RWPE2 (cell line): ENCODE data around the gene EFCC1.

ENCODE experiments used
- ATAC-seq: fragments of 200-7000 bp; cut with Tn5 transposase; 3 replicates; pipeline ENCODE4 v1.9.1; 2021; ENCODE audit warnings: low read depth
- DNase-seq: peaks from one replicate; pipeline ENCODE4 v3.0.0-alpha.2; 2020; ENCODE audit warnings: low spot score
- H3K27ac ChIP-seq: fragments of 450-650 bp; 2 replicates; pipeline ENCODE4 v1.5.1; 2017; ENCODE audit warnings: mild to moderate bottlenecking; ENCODE audit not compliant: poor library complexity, severe bottlenecking
- H3K27me3 ChIP-seq: fragments of 250-450 bp; sonication (Bioruptor Pico); 2 replicates; pipeline ENCODE4 v1.5.1; 2021; ENCODE audit warnings: mild to moderate bottlenecking, moderate library complexity; ENCODE audit not compliant: insufficient read depth, poor library complexity, severe bottlenecking
- H3K36me3 ChIP-seq: fragments of 250-450 bp; sonication (Bioruptor Pico); 2 replicates; pipeline ENCODE4 v1.5.1; 2020; ENCODE audit warnings: low read depth, mild to moderate bottlenecking, moderate library complexity
- H3K4me1 ChIP-seq: fragments of 250-450 bp; sonication (Bioruptor Pico); 2 replicates; pipeline ENCODE4 v1.5.1; 2021; ENCODE audit warnings: mild to moderate bottlenecking, moderate library complexity; ENCODE audit not compliant: insufficient read depth, poor library complexity, severe bottlenecking
- H3K4me3 ChIP-seq: fragments of 250-450 bp; sonication (Bioruptor Pico); 2 replicates; pipeline ENCODE4 v1.5.1; 2021; ENCODE audit warnings: mild to moderate bottlenecking, moderate library complexity; ENCODE audit not compliant: severe bottlenecking
- H3K9me3 ChIP-seq: fragments of 250-450 bp; sonication (Bioruptor Pico); 2 replicates; pipeline ENCODE4 v1.5.1; 2021; ENCODE audit warnings: mild to moderate bottlenecking, moderate library complexity; ENCODE audit not compliant: severe bottlenecking
- TF ChIP-seq, protein P1 (sequence below): fragments of 450-650 bp; IDR thresholded peaks from one replicate; pipeline ENCODE4 v1.5.1; 2017; ENCODE audit warnings: mild to moderate bottlenecking, moderate library complexity; ENCODE audit not compliant: poor library complexity, severe bottlenecking

EFCC1 gene

DNA sequence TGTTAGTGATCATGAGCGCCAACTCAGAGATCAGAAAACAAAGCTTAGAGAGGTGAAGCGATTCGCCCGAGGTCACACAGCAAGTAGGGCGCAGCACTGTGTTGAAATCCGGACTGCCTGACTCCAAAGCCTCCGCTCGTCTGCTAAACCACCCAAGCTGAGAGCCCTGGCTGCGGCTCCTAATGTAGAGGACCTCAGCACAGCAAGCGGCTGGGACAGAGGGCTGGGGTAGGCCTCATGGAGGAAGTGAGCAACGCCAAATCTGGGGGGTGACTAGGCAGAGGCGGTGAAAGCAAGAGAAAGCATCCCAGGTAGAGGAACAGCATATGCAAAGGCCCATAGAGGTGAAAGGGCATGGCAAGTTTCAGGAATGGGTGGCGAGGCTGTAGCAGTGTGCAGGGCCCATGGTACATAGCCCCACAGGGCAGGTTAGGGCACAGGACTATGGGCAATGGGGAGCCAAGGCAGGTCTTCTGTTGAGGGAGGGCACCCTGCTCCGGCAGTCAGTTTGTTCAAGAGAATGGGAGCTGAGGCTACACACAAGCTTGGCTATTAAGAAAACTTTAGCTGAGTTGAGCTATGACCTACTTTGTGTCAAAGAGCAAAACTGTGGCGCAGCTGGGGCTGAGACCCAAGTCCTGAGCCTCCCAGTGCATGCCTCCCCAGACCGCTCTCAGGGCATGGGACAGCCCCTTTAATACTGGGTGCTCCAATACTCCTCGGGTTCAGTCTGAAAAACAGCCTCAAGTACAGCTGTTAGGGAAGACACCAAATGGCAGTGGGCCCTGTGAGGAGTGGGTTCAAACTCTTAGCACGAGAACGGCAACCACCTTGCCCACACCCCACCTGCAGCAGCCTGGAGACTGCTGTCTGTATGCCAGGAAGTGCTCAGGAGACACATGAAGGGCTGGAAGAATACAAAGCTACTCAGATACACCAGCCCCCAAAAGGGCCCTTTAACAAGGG, 6.2 kb upstream of the EFCC1 start:
- peaks cover 16% of the 10 kb centered on the region for H3K27me3 ChIP-seq
- no peaks in the 10 kb centered on the region for H3K9me3 ChIP-seq
- peaks cover 5% of the 10 kb centered on the region for H3K4me1 ChIP-seq
- no peak overlapping the region for H3K27ac ChIP-seq
- H3K4me3 ChIP-seq: no peak overlapping the region
- no peaks in the 10 kb centered on the region for H3K36me3 ChIP-seq
- DNase-seq (no peak), ATAC-seq (no peak)
- TF ChIP-seq, protein P1, sequence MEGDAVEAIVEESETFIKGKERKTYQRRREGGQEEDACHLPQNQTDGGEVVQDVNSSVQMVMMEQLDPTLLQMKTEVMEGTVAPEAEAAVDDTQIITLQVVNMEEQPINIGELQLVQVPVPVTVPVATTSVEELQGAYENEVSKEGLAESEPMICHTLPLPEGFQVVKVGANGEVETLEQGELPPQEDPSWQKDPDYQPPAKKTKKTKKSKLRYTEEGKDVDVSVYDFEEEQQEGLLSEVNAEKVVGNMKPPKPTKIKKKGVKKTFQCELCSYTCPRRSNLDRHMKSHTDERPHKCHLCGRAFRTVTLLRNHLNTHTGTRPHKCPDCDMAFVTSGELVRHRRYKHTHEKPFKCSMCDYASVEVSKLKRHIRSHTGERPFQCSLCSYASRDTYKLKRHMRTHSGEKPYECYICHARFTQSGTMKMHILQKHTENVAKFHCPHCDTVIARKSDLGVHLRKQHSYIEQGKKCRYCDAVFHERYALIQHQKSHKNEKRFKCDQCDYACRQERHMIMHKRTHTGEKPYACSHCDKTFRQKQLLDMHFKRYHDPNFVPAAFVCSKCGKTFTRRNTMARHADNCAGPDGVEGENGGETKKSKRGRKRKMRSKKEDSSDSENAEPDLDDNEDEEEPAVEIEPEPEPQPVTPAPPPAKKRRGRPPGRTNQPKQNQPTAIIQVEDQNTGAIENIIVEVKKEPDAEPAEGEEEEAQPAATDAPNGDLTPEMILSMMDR: no peak

DNA sequence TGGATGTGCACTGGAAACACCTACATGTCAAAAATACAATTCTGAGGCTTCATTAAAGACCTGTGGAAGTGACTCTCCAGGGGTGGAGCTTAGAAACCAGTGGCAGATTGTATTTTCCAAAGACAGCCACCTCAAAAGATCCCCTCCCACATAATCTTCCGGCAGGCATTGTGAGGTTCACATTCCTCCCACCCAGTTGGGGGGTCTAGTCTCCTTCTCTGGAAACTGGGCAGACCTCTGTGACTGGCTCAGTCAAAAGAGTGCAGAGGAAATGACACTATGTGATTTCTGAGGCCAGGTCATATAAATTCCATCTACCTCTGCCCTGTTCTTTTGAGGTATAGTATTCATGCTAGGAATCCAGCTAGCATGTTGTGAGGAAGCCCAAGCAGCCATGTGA, 5.4 kb upstream of the EFCC1 start:
- no peak for DNase-seq
- no peak for ATAC-seq
- TF ChIP-seq, protein P1: no peak

DNA sequence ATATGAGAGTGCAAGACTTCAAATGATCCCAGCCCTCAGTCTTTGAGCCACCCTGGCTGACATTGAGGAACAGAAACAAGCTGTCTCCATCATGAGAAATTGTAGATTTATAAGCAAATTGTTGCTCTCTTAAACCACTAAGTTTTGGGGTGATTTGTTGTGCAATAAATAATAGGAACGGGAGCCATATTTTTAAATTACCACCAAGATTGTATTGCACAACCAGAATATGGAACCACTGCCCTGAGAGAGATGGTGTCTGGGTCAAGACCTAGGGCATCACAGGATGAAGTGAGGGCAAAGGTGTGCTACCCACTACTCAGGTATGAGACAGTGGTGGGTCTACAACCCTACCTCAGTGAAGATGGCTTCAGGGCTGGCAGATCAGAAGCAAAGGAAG, 4.9 kb upstream of the EFCC1 start:
- H3K4me1 ChIP-seq: peaks cover 5% of the 10 kb centered on the region
- TF ChIP-seq, protein P1: no peak
- H3K36me3 ChIP-seq: no peaks in the 10 kb centered on the region
- peaks cover 30% of the 10 kb centered on the region for H3K27me3 ChIP-seq
- H3K27ac ChIP-seq: no peak overlapping the region
- no peak for DNase-seq
- no peak for ATAC-seq
- H3K9me3 ChIP-seq: no peaks in the 10 kb centered on the region
- no peak overlapping the region for H3K4me3 ChIP-seq

More for the DNA sequence above, 5.4 kb upstream of the EFCC1 start:
- H3K4me3 ChIP-seq: no peak overlapping the region
- H3K9me3 ChIP-seq: no peaks in the 10 kb centered on the region
- no peaks in the 10 kb centered on the region for H3K36me3 ChIP-seq
- H3K4me1 ChIP-seq: peaks cover 5% of the 10 kb centered on the region
- H3K27me3 ChIP-seq: peaks cover 25% of the 10 kb centered on the region
- H3K27ac ChIP-seq: no peak overlapping the region

DNA sequence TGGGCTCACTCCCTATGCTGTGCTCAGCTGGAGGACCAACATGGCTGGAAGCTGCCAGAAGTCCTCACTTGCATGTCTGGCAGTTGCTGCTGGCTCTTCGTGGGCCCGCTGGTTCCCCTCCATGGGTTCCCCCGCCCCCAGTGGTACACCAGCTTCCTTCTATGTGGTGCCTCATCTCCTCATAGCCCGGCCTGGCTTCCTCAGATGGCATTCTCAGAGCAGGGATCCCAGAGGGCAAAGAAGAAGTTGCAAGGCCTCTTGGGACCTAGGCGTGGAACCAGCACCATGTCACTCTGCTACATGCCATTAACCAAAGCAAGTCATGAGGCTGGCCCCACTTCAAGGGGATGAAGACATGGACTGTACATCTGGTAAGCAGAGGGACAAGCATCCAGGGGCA, 4.4 kb upstream of the EFCC1 start:
- Histone ChIP-seq H3K27ac (no peak overlapping the region), H3K27me3 (peaks cover 35% of the 10 kb centered on the region), H3K4me1 (peaks cover 5% of the 10 kb centered on the region), H3K4me3 (no peak overlapping the region), H3K36me3 (no peaks in the 10 kb centered on the region), H3K9me3 (no peaks in the 10 kb centered on the region)
- TF ChIP-seq, protein P1: no peak
- DNase-seq (no peak), ATAC-seq (no peak)
